ENCODE data around the gene TXK.

Gene TXK

DNA sequence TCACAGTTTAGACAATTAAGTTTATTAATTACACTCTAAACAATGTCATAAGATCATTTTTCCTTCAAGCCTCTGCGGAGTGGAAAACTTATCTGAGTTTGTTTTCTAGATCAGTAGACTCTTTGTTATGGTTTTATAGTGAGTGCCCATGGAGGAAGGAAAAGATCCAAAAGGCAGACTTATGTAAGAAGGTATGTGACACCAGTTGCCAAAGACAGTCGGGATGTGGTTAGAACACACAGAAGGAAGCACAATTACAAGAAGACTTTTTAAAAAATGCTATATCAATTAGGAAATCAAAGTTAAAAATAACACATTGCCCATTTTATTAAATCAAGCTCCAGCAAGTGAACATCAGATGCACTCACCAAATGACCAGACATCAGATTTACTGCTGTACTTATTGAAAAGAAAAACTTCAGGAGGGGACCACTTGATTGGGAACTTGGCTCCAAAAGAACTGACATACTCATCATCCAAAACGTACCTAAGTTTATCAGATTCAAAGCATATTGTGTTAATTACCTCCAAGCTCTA is 60.4 kb downstream of the TXK start:
- DNase-seq: no peak
- in situ Hi-C loops (cut with MboI; ENCODE audit: low pct_unique_long_range_greater_than_20kb, low sequenced_read_pairs): no loop called here

DNA sequence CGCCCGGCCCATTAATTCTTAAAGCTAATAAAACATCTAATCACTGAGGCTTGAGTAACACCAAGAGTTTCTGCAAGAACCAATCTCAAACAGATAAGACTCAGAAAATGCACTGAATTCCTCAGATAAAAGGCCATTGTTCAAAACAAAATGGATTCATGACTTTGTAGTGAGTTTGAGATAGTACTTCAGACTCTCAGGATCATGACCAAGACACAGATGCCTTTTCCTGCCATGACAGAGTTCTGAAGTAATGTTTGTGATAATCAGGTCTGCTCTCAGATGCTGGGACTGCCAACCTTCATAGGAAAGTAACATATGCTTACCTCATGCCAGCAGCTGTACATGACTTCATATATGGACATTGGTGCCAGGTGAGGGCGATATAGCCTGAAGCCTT is 62.9 kb downstream of the TXK start:
- no peak for DNase-seq
- in situ Hi-C loops (cut with MboI; ENCODE audit: low pct_unique_long_range_greater_than_20kb, low sequenced_read_pairs): no loop called here

DNA sequence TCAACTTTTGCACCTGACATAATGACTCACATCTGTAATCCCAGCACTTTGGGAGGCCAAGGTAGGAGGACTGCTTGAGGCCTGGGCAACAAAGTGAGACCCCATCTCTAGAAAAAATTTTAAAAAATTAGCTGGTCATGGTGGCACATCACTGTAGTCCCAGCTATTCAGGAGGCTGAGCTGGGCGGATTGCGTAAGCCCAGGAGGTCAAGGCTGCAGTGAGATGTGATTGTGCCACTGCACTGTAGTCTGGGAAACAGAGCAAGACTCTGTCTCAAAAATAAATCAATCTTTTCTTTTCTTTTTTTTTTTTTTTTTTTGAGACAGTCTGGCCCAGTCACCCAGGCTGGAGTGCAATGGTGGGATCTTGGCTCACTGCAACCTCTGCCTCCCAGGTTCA is 65.0 kb downstream of the TXK start:
- no peak for DNase-seq
- in situ Hi-C loops (cut with MboI; ENCODE audit: low pct_unique_long_range_greater_than_20kb, low sequenced_read_pairs): no loop called here

DNA sequence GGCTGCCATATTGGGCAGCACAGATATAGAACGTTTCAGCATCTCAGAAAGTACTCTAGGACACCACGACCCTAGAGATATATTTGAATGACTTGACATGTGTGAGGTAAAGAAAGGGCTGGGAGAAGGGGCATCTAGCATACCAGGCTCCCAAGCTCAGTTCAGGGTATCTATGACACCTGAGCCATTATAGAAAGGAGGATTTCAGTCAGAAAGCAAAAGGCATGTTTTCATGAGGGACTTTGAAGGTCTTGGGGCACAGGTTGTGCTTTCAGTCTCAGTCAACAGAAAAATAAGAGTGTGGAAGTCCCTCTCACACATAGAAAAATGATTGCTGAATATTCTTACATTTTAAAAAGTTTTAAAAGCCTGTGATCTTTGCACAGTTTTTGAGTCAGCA is 65.9 kb downstream of the TXK start:
- in situ Hi-C loops (cut with MboI; ENCODE audit: low pct_unique_long_range_greater_than_20kb, low sequenced_read_pairs): no loop called here
- DNase-seq: no peak

DNA sequence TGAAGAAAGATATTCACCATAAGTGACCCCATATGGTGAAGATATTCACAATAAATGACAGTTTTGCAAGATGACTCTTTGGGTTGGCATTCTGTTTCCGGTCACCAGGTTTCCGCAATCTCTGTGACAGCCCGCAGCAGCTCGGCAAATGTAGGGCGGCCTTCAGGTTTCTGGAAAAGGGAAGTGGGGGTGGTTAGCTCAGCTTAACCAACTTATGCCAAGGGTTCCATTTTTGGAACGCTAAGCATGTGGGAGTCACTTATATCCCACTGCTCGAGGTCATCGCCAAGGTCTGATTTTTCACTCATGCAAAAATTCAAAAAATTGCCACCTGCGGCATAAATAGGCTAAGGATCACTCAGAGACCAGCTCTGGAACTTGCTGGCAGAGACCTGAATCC is 66.5 kb downstream of the TXK start:
- no peak for DNase-seq
- in situ Hi-C loops (cut with MboI; ENCODE audit: low pct_unique_long_range_greater_than_20kb, low sequenced_read_pairs): no loop called here

DNA sequence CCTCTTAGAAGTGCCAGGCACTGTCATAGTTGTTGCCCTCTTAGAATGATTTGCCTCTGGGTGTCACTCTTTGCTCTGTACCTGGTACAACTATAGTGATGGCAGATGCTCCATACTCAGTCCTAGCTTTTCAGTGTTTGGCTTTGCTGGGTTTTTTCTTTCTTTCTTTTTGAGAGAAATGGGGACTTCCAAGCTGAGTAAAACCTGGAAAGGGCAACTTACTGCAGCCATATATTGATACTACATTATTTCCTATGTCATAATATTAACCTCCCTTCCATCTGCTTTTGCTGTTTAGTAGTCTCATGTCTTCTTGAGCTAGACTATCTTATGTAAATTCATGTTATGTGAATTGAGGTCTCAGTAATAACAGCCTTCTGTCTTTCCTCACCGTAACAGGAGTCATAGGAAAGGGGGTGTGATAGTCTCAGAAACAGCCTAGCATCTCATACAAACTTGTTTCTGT is 68.4 kb downstream of the TXK start:
- no peak for DNase-seq
- in situ Hi-C loops (cut with MboI; ENCODE audit: low pct_unique_long_range_greater_than_20kb, low sequenced_read_pairs): no loop called here

DNA sequence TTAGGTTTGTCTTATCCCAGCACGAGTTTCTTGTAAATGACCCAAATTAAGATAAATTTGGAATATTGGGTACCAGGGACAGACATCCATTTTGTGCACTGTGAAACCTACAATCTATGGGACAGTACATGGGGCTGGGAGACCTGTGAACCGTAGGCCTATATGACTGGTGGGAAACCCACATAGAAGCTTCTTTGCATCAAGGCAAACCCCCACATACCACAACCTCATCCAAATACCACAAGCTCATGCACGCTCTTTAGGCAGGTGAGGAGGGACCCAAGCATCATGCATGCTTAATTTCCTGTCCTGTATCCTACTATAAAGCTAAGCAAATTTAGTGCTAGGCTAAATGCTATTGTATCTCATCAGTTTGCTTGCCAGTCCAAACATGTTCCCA is 69.7 kb downstream of the TXK start:
- in situ Hi-C loops (cut with MboI; ENCODE audit: low pct_unique_long_range_greater_than_20kb, low sequenced_read_pairs): no loop called here
- no peak for DNase-seq

DNA sequence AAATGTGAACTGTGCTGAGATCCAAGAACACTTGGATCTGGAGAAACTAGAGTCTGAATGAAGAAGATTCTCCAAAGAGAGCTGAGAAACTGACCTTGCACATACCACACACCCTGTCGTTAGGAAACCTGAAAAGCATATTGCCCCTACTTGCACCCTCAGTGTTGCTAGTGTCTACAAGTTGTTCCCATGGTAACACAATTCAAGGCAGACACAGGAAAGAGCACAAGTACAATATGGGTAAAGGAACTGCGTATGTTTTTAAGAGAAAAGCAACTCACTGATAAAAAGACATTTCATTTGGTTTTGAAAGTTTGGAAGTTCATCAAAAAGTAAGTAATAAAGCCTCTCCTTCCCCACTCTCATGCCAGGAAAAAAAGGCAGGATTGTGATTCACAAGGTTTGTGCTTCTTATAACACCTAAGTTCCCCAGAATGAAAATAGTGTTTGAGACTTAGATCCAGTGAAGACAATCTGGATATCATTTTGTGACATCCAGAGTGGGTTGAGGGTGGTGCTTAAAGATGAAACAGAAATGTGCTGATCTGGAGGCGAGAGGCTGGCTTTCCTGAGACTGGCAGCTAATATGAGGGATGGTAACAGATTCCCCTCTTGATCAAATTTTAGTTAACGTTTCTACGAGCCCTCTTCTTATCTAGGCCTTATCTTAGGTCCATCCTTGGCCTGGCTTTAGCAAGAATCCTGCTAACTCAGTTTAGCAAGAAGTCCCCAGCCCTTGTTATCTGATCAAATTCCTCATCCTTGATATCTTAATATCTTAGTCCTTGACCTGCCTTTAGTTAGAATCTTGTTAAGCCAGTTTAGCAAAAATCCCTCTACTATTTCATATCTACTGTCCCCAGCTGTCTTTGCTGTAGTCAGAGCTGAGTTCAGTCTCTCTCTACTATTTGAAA is 75.2 kb downstream of the TXK start:
- no peak for DNase-seq
- in situ Hi-C loops (cut with MboI; ENCODE audit: low pct_unique_long_range_greater_than_20kb, low sequenced_read_pairs): no loop called here

DNA sequence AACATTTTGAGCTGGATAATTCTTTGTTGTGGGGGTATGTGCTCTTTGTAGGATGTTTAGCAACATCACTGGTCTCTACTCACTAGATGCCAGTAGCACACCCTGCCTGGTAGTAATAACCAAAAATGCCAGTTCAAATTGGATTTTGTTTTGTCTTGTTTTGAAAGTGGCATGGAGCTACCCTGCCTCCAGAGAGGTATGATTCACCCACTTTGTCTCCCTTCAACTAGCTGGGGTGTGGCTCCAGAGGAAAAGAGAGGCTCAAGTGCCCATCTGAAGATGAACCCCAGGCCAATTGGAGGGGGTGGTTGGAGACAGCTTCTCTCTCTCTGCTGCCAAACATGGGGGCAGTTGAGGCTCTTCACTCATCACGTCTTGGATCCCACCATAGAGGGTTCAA is 83.0 kb downstream of the TXK start:
- in situ Hi-C loops (cut with MboI; ENCODE audit: low pct_unique_long_range_greater_than_20kb, low sequenced_read_pairs): no loop called here

DNA sequence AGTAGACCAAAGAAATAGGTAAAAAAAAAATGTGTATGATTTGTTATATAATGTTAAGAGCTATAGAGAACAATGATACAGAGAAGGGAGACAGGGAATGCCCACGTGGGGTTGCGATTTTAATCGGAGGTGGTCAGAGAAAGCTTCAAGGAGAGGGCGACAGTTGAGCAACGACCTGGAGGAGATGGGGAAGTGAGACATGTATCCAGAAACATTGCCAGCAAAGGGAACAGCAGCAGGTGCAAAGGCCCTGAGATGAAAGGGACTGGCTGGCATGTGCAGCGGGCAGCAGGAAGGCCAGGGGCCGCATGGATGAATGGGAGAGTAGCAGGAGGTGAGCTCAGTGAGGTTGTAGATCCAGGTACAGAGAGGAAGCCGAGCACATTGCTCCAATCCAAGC is 84.6 kb downstream of the TXK start:
- DNase-seq: no peak
- in situ Hi-C loops (cut with MboI; ENCODE audit: low pct_unique_long_range_greater_than_20kb, low sequenced_read_pairs): no loop called here

More for the DNA sequence above, 83.0 kb downstream of the TXK start:
- DNase-seq: no peak

DNA sequence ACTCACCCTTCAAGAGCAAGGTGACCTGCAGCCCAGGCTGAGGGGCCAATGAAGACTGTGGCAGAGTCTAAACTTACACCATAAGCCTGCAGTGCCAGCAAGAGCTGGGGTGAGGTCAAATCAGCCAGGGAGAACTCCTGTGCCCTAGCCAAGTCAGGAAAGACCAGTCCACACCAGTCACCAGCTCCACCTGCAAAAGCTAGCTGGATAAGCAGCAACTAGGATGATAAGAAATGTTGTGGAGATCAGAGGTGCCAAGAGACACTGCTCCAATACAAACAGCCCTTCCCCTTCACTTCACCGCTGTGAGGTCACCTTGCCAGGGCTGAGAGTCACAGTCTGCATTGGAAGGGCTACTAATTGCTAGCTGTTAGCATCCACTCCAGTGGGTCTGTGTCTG is 86.2 kb downstream of the TXK start:
- in situ Hi-C loops (cut with MboI; ENCODE audit: low pct_unique_long_range_greater_than_20kb, low sequenced_read_pairs): no loop called here
- DNase-seq: peak; percentile 33

DNA sequence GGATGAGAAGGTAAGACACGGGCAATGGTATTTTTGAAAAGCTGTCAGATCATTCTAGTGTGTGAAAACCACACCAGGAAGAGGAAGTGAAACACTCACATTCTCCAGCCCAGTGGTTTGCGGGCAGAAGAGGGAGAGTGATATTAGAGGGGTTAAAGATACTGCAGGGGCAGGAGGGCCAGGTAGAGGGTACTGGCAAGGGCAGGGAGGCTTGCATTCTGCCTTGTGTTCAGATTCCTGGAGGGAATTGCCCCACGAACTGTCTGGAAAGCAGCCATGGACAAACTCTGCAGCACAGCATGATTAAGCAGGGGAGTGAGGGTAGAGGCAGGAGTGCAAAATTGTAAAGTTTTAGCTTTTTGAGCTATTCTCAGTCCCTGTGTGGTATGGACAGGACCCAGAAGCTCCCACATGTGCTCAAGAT is 86.6 kb downstream of the TXK start:
- in situ Hi-C loops (cut with MboI; ENCODE audit: low pct_unique_long_range_greater_than_20kb, low sequenced_read_pairs): no loop called here
- peak; percentile 79 for DNase-seq

DNA sequence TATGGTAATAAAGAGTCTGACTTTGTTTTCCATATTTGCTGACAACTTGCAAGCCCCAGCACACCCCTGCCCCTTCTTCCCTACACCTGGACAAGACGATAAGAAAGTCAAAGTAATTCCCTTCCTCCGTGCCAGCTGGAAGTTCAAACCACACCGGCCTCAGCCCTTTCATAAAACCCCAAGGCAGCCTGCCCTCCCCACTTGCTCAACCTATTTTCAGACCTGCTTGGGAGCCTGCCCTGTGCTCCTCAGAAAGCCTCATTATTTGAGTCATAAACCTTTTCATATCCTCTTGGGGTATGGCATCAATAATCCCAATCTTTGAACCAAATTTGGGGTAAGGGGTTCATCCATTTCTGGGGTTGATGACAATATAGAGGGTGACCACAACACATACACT is 88.0 kb downstream of the TXK start:
- in situ Hi-C loops (cut with MboI; ENCODE audit: low pct_unique_long_range_greater_than_20kb, low sequenced_read_pairs): no loop called here
- DNase-seq: peak; percentile 15

DNA sequence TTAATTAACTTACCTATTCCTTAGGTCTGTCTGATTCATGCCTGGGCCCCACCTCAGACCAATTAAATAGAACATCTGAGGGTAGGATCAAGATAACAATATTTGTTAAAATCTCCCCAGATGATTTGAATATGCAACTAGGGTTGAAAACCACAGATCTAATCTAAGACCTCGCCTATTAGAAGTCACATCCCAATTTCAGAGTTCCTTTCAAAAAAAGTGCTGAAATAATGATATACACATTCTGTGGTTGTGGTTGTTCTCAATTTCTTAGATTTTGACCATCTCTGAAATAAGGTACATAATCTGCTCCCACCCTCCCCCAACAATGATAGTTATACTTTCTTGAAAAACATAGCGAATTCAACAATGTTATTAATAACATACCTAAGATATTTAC is 89.8 kb downstream of the TXK start:
- in situ Hi-C loops (cut with MboI; ENCODE audit: low pct_unique_long_range_greater_than_20kb, low sequenced_read_pairs): no loop called here
- DNase-seq: no peak

DNA sequence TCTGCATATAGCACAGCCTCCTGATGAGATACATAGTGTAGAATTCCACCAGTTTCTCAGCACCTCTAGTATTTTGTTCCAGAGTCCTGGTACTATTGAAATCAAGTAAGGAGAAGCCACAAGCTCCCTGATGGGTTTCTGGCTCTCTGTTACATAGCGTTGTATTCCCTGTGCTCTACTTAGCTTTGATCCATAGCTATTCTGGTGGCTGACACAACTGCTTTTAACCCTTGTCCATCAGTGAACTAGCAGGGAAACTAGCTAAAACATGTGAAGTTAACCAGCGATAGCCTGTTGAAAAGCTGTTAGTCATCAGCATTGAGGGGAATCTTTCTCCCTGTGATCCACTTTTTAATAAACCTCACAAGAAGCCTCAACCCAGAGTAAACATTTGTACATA is 90.5 kb downstream of the TXK start:
- in situ Hi-C loops (cut with MboI; ENCODE audit: low pct_unique_long_range_greater_than_20kb, low sequenced_read_pairs): no loop called here
- DNase-seq: no peak

DNA sequence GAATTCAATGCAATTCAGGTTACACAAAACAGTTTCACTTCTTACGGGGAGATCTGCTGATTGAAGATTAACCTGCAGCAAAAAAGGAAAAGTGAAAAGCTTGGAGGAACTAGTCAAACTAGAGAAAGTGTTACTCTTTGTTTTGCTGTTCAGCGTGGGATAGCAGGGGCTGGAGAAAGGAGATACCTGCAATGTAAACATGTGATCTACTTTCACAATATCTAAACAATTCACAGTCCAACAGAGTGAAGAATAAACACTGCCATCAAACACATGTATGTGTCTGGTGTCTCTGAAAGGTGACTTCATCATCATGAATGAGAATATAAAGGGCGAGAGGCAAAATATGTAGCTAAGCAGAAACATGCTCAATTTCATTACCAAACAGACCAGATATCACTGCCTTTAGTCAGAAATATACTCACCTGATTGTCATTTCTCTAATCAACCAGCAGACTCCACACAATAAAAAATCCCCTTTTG is 91.0 kb downstream of the TXK start:
- DNase-seq: no peak
- in situ Hi-C loops (cut with MboI; ENCODE audit: low pct_unique_long_range_greater_than_20kb, low sequenced_read_pairs): no loop called here

DNA sequence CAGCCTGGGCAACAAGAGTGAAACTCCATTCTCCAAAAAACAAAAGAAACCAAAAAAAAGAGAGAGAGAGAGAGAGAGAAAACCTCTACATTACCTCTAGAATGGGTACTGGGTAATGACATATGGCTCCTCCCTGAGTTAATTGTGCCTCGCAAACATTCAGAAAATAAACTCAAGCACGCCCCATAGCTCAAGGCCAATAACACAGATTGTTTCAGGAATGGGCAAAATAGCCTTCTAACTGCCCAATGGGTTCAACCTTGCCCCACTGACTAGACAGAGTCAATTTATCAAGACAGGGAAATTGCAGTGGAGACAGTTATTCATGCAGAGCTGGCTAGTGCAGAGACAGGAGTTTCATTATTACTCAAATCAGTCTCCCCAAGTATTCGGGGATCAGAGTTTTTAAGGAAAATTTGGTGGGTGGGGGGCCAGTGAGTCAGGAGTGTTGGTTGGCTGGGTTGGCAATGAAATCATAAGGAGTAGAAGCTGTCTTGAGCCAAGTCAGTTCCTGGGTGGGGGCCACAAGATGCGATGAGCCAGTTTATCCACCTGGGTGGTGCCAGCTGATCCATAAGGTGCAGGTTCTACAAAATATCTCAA is 92.4 kb downstream of the TXK start:
- in situ Hi-C loops (cut with MboI; ENCODE audit: low pct_unique_long_range_greater_than_20kb, low sequenced_read_pairs): no loop called here

DNA sequence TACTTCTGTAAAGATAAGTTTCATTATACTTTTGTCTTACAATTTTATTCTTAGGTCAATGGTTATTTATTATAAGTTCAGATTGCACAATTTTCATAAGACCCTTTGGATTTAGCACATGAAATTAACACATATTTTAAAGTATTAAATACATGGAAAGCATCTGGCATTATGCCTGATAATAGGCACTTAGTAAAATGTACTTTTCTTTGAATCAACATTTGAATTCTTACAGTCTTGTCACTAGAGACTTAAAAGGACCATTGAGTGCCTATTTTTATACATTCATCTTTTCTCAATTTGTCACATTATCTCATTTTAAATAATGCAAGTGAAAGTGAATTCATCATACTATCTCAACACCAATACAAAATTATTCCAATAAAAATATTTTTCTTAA is 94.5 kb downstream of the TXK start:
- DNase-seq: no peak

More for the DNA sequence above, 92.4 kb downstream of the TXK start:
- no peak for DNase-seq

DNA sequence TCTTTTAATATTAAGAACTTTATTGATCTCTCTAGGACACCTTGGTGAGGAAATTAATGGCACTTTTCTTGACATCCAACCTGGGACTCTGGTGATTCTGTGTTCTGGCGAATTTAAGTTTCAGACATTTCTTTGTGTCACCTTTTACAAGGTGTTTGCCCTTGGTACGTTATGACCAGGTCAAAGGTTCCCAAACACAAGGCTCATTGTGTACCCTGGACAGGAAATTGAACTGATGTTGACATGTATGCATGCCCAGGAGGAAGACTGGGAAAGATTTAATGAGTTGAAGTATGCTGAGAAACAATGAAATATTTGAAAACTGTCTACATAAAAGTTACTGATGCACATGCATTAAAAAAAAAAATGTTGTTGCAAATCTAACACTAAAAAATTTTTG is 95.4 kb downstream of the TXK start:
- in situ Hi-C loops (cut with MboI; ENCODE audit: low pct_unique_long_range_greater_than_20kb, low sequenced_read_pairs): no loop called here
- no peak for DNase-seq

More for the DNA sequence above, 94.5 kb downstream of the TXK start:
- in situ Hi-C loops (cut with MboI; ENCODE audit: low pct_unique_long_range_greater_than_20kb, low sequenced_read_pairs): no loop called here

DNA sequence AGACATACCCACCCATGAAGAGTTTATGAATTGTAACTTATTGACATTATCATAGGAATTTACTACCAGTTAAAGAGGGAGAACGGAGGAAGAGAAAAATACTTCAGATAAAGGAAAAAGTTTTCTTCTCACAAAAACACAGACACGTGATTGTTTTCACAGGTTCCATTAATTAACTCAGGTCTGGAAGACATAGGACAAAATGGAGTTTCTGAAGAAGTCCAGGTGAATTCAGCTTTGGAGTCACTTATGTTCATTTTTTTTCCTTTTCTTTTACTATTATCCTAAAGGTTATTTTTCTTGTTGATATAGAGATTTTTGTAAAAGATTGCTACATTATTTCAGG is 97.0 kb downstream of the TXK start:
- in situ Hi-C loops (cut with MboI; ENCODE audit: low pct_unique_long_range_greater_than_20kb, low sequenced_read_pairs): no loop called here
- no peak for DNase-seq

Data from KBM-7 (cell line).